Uterus (tissue), 2 donors: Measurements from ENCODE around the gene HOXD8.

Experiments used
- POLR2A ChIP-seq, 2 donors: fragments of 450-650 bp; IDR thresholded peaks; one replicate each; pipeline ENCODE4 v1.6.1; 2016; ENCODE audit warnings: antibody characterized with exemption in 2 of 2, mild to moderate bottlenecking in 1 of 2, moderate library complexity in 1 of 2
- TF ChIP-seq, protein P1 (sequence below), 4 experiments: fragments of 200-600 bp in 2 of 4; fragments of 450-650 bp in 2 of 4; sonication (generic) in 2 of 4; IDR thresholded peaks; one replicate each; pipeline ENCODE4 v1.5.1; 2016 to 2019; ENCODE audit warnings: antibody characterized with exemption in 4 of 4, mild to moderate bottlenecking in 2 of 4, moderate library complexity in 1 of 4

DNA sequence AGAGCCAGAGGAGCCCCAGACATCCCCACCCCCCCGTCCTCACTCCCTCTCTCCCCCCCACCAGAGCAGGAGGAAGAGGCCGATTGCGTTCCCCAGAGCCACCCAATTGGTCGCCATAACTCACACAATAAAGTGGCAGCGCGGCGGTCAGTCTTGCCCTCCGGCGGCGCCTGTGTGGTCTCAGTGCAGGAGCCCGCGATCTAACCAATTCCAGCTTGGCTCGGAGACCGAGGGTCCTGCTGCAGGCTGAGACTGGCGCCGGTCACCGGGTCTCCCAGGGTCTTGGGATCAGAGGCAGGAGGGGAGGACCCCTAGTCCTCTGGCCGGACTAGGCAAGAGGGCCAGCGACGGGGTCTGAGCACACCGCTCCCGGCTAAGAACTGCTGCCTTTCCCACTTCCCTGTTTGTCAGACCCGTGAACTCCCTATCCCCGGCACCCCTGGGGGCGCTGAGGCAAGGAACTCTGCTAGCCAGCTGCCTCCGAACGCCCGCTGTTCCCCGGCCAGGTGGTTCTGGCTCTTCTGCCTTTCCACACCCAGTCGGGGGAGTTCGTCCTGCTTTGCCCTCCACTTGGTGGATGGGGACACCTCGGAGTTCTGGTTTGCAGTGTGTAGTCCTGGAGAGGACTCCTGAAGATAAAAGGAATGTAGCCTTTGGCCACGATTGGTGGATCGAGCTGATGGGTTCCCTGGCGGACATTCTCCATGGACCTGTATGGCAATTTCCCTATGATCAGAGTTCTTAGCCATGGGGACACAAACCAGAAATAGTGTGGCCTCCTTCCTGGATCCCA lies 30.9 kb upstream of the HOXD8 start:
- TF ChIP-seq POLR2A (IDR thresholded peaks at IDR 0.05), result no peak
- TF ChIP-seq, protein P1, sequence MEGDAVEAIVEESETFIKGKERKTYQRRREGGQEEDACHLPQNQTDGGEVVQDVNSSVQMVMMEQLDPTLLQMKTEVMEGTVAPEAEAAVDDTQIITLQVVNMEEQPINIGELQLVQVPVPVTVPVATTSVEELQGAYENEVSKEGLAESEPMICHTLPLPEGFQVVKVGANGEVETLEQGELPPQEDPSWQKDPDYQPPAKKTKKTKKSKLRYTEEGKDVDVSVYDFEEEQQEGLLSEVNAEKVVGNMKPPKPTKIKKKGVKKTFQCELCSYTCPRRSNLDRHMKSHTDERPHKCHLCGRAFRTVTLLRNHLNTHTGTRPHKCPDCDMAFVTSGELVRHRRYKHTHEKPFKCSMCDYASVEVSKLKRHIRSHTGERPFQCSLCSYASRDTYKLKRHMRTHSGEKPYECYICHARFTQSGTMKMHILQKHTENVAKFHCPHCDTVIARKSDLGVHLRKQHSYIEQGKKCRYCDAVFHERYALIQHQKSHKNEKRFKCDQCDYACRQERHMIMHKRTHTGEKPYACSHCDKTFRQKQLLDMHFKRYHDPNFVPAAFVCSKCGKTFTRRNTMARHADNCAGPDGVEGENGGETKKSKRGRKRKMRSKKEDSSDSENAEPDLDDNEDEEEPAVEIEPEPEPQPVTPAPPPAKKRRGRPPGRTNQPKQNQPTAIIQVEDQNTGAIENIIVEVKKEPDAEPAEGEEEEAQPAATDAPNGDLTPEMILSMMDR (IDR thresholded peaks at IDR 0.05), result no peak
